Fibroblast of mammary gland (primary cell): ENCODE data around the gene EDN3.
"Not testable (repeated sequence)": the region's sequence is repeated elsewhere in the genome, so short reads cannot be mapped to it uniquely, and the experiment has no call there.

Source experiments
- DNase-seq: peaks from one replicate; pipeline ENCODE4 v3.0.0-alpha.2; 2010; ENCODE audit warnings: low read depth
- H3K4me3 ChIP-seq: 2 replicates; pipeline ENCODE4 v1.5.1; 2011; ENCODE audit warnings: low read depth, mild to moderate bottlenecking, low read length, moderate library complexity; ENCODE audit not compliant: control insufficient read depth
- TF ChIP-seq, protein P1 (sequence below): conservative IDR thresholded peaks from 2 replicates; pipeline ENCODE4 v1.5.1; 2011; ENCODE audit warnings: low read depth, low read length, inconsistent platforms; ENCODE audit not compliant: control insufficient read depth, insufficient read depth

The EDN3 gene

DNA sequence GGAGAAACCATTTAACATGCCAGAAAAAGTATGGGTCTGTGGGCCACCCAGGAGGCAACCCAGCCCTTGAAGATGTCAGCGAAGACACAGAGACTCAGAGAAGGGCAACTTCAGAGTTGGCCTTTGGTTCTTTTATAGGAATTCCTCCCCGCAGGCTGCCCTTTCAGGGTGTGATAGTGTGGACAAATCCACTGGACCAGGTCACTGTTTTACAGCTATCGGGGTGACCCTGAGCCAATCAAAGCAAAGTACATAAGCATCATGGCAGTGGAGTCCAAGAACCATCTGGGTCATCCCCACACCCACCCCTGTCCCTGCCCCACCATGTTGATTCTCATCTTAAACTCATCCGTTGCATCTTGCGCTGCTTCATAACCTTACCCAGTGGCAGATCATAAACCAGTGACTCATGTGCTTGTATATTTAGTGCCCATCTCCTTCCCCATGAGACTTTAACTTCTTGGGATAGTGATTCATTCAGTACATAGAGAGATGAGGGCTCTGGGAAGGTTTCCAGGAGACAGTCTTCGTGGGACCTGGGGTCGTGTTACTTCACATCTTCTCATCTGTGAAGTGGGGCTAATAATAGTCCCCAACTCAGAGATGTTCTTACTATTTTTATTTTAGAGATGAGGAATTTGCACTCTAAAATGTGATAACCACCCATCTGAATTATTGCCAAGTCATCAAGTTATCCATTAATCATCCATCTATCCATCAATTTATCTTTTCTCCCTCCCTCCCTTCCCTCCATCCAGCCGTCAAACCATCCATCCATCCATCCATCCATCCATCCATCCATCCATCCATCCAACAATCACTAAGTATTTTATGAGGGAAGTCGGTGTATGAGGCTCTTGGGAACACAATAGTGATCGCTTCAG lies 51.0 kb downstream of the EDN3 start:
- peak; percentile 8 for DNase-seq
- TF ChIP-seq, protein P1, sequence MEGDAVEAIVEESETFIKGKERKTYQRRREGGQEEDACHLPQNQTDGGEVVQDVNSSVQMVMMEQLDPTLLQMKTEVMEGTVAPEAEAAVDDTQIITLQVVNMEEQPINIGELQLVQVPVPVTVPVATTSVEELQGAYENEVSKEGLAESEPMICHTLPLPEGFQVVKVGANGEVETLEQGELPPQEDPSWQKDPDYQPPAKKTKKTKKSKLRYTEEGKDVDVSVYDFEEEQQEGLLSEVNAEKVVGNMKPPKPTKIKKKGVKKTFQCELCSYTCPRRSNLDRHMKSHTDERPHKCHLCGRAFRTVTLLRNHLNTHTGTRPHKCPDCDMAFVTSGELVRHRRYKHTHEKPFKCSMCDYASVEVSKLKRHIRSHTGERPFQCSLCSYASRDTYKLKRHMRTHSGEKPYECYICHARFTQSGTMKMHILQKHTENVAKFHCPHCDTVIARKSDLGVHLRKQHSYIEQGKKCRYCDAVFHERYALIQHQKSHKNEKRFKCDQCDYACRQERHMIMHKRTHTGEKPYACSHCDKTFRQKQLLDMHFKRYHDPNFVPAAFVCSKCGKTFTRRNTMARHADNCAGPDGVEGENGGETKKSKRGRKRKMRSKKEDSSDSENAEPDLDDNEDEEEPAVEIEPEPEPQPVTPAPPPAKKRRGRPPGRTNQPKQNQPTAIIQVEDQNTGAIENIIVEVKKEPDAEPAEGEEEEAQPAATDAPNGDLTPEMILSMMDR: no peak
- no peak overlapping the region for H3K4me3 ChIP-seq

DNA sequence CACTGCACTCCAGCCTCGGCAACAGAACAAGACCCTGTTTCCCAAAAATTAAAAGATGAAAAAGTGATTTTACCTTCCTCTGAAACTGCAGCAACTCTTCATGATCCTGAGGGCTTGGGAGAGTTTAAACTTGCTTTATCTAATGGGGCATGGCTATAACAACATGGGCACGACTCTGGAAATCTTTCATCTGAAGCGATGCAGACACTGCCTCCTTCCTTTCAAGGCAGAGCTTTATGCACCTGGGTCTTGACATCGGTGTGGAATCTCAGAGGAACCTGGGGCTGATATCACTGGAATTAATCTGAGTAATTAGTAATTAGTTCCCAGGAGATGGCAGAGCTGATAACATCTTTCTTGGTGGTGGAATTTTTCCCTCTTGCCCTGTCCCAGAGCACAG lies 52.1 kb downstream of the EDN3 start:
- TF ChIP-seq, protein P1: no peak
- DNase-seq: no peak

DNA sequence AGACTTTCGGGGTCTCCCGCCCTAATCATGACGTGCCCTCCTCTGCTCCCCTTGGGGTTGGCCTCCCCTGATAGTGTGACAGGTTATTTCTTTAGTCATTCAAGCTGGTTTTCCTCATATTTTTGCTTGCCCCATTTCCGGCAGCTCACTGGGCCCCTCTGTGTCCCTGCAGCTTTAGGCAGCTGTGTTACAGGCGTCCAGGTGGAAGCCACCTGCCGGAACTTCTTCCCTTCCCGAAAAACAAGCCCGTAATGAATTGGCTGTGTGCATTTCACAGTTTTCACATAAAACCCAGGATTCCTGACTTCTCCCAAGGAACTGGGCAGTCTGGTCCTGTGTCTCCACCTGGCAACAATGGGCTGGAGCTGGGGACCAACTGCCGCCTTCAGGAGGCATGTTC lies 52.6 kb downstream of the EDN3 start:
- DNase-seq: no peak
- H3K4me3 ChIP-seq: no peak overlapping the region
- TF ChIP-seq, protein P1: no peak

More for the DNA sequence above, 52.1 kb downstream of the EDN3 start:
- H3K4me3 ChIP-seq: no peak overlapping the region

DNA sequence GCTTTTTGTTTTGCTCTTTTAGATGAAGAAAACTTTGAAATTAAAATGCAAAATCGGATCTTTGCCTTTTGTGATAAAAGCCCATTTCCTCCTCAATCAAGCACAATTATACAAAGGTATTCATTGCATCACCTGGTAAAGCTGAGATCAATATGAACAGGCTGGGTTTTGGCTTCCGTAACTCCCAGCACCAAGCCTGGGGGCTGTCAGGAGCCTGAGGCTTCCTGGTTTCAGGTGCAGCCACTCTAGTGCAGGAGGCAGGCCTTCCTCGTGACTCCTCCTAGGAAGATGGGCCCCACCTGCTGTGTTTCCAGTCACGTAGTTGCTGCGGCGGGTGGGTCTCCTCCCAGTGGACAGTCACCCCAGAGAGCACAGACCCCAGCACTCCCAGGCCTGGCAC lies 54.0 kb downstream of the EDN3 start:
- TF ChIP-seq, protein P1: no peak
- H3K4me3 ChIP-seq: no peak overlapping the region
- no peak for DNase-seq

DNA sequence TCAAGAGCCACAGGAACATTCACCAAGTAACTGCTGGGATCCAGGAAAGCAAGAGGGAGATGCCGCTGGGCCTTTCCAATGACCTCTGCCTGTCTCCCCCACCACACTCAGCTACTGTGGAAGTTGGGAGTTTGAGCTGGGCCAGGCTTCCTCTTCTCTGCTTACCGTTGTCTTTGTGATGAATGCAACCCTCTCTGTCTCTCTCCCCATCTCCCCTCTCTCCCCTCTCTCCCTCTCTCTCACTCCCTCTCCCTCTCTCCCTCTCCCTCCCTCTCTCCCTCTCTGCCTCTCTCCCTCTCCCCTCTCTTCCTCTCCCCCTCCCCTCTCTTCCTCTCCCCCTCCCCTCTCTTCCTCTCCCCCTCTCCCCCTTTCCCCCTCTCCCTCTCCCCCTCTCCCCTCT lies 54.8 kb downstream of the EDN3 start:
- H3K4me3 ChIP-seq: no peak overlapping the region
- TF ChIP-seq, protein P1: no peak
- no peak for DNase-seq

DNA sequence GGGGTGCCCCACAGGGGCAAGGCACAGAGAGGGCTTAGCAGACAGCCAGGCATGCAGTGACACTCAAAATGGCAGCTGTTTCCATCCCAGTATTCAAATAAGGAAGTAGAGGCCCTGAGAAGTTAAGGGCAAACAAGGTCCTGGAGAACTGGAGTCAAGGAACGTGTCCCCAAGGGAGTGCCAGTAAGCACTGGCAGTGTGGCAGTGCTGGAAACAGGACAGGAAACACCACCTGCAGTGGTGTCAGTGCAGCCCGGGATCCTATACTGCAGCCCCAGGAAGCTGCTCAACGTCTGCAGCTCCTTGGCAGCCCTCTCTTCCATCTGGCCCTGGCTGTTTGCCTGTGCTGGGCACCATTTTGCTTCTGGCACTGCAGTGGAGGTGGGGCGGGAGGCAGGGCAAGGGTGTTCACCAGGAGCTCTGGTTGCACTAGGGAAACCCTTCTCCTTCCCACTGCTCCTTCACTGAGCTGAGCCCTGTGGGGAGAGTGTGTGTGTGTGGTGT lies 56.3 kb downstream of the EDN3 start:
- no peak for DNase-seq
- TF ChIP-seq, protein P1: no peak
- H3K4me3 ChIP-seq: no peak overlapping the region

DNA sequence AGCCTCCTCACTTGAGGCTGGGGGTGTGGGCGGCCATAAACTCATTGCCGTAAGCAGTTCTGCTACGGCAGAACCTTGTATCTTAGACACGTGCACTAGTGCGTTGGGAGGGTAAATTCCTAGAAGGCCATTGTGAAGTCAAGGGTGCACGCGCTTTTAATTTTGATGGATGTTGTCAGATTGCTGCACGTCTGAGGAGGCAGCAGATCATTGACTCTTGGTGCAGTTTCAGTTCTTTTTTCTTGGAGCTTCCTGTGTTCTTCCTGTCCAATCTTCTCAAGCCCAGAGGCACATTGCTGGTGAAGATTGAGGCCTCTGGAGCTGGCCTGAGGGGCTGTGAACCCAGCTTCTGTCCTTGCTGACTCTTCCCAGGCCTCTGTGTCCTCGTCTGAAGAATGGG lies 58.4 kb downstream of the EDN3 start:
- not testable (repeated sequence) for DNase-seq, H3K4me3 ChIP-seq
